Gastrocnemius medialis (tissue), 4 donors: Measurements from ENCODE around the gene PRPF31.

Experiments used
- POLR2A ChIP-seq, 2 donors: fragments of 450-650 bp; IDR thresholded peaks; one replicate each; pipeline ENCODE4 v1.6.1; 2017; ENCODE audit warnings: antibody characterized with exemption in 2 of 2, mild to moderate bottlenecking in 2 of 2, moderate library complexity in 2 of 2
- TF ChIP-seq, protein P1 (sequence below), 5 experiments: fragments of 450-650 bp in 3 of 5; fragments of 200-600 bp in 2 of 5; sonication (generic) in 2 of 5; IDR thresholded peaks in 4 of 5; conservative IDR thresholded peaks in 1 of 5; 1 replicate in 4 of 5; 2 replicates in 1 of 5; pipeline ENCODE4 v1.5.1; 2016 to 2019; ENCODE audit warnings: antibody characterized with exemption in 5 of 5, mild to moderate bottlenecking in 3 of 5, moderate library complexity in 3 of 5

DNA sequence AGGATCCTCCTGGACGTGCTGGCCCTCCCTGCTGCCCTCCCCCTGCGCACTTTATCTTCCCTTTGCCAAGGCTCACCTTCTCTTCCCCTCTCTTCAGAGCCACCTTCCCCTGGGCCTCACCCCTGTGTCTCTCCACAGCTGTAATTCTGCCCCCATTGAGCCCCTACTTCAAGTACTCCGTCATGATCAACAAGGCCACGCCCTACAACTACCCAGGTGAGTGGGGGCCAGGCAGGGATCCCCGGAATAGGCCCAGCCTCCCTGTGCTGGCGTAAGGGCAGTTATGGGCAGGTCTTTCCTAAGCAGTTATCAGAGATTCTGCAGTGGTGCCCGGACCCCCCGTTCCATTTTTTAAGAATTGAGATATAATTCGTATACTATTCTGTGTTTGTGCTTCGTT lies 9.8 kb upstream of the PRPF31 start:
- TF ChIP-seq, protein P1, sequence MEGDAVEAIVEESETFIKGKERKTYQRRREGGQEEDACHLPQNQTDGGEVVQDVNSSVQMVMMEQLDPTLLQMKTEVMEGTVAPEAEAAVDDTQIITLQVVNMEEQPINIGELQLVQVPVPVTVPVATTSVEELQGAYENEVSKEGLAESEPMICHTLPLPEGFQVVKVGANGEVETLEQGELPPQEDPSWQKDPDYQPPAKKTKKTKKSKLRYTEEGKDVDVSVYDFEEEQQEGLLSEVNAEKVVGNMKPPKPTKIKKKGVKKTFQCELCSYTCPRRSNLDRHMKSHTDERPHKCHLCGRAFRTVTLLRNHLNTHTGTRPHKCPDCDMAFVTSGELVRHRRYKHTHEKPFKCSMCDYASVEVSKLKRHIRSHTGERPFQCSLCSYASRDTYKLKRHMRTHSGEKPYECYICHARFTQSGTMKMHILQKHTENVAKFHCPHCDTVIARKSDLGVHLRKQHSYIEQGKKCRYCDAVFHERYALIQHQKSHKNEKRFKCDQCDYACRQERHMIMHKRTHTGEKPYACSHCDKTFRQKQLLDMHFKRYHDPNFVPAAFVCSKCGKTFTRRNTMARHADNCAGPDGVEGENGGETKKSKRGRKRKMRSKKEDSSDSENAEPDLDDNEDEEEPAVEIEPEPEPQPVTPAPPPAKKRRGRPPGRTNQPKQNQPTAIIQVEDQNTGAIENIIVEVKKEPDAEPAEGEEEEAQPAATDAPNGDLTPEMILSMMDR (IDR thresholded peaks at IDR 0.05 in 4 of 5, conservative IDR thresholded peaks at IDR 0.05 in 1 of 5), result no peak
- TF ChIP-seq POLR2A (IDR thresholded peaks at IDR 0.05), result no peak
